Neural cell (in vitro differentiated cells): ENCODE results near the gene OAS1. TPM values are rescaled to one million over a fixed set of nuclear protein-coding genes. Genes with fewer than 3 reads are reported as not detected.

Source experiments
- H2AFZ ChIP-seq: fragments of 200-600, 300-800 bp; sonication (generic), shearing (Covaris generic); 2 replicates; pipeline ENCODE4 v1.6.0; 2014; ENCODE audit warnings: low read depth, mild to moderate bottlenecking, antibody characterized with exemption, low read length, moderate library complexity
- H3F3A ChIP-seq: fragments of 200-600 bp; shearing (Covaris generic); 2 replicates; pipeline ENCODE4 v1.6.1; 2016; ENCODE audit warnings: mild to moderate bottlenecking, moderate library complexity, mixed read lengths, antibody characterized with exemption, low read length; ENCODE audit not compliant: insufficient read depth, poor library complexity, severe bottlenecking
- H3K27ac ChIP-seq: fragments of 200-600, 300-800 bp; sonication (generic), shearing (Covaris generic); 2 replicates; pipeline ENCODE4 v1.5.1; 2014; ENCODE audit warnings: mild to moderate bottlenecking, low read length, moderate library complexity
- H3K27me3 ChIP-seq: fragments of 300-800, 200-600 bp; sonication (generic), shearing (Covaris generic); 2 replicates; pipeline ENCODE4 v1.6.0; 2014; ENCODE audit warnings: mild to moderate bottlenecking, low read depth, low read length, moderate library complexity; ENCODE audit not compliant: insufficient read depth
- H3K36me3 ChIP-seq: fragments of 300-800, 200-600 bp; sonication (generic), shearing (Covaris generic); 2 replicates; pipeline ENCODE4 v1.5.1; 2014; ENCODE audit warnings: mild to moderate bottlenecking, antibody characterized with exemption, low read length, moderate library complexity; ENCODE audit not compliant: insufficient read depth
- H3K4me2 ChIP-seq: fragments of 300-800, 200-600 bp; sonication (generic), shearing (Covaris generic); 2 replicates; pipeline ENCODE4 v1.6.0; 2014; ENCODE audit warnings: mild to moderate bottlenecking, low read length
- H3K4me3 ChIP-seq: fragments of 300-800, 200-600 bp; sonication (generic), shearing (Covaris generic); 2 replicates; pipeline ENCODE4 v1.5.1; 2014; ENCODE audit warnings: mild to moderate bottlenecking, low read length, moderate library complexity
- H3K79me2 ChIP-seq: fragments of 200-600 bp; shearing (Covaris generic); replicated peaks from 2 replicates; pipeline ENCODE4 v1.6.0; 2014; ENCODE audit warnings: mild to moderate bottlenecking, low read length, moderate library complexity; ENCODE audit not compliant: insufficient read depth
- H3K9ac ChIP-seq: fragments of 300-800, 200-600 bp; sonication (generic), shearing (Covaris generic); 2 replicates; pipeline ENCODE4 v1.6.1; 2016; ENCODE audit warnings: mild to moderate bottlenecking, low read length, mixed read lengths
- H3K9me2 ChIP-seq: fragments of 200-600 bp; shearing (Covaris generic); 2 replicates; pipeline ENCODE4 v1.6.1; 2016; ENCODE audit warnings: mild to moderate bottlenecking, low read length, mixed read lengths; ENCODE audit not compliant: insufficient read depth
- H3K9me3 ChIP-seq: fragments of 200-600, 300-800 bp; sonication (generic), shearing (Covaris generic); 2 replicates; pipeline ENCODE4 v1.6.1; 2016; ENCODE audit warnings: mild to moderate bottlenecking, mixed run types, low read length, moderate library complexity, mixed read lengths
- H4K20me1 ChIP-seq: fragments of 200-600 bp; shearing (Covaris generic); 2 replicates; pipeline ENCODE4 v1.6.1; 2016; ENCODE audit warnings: mild to moderate bottlenecking, mixed run types; ENCODE audit not compliant: insufficient read depth
- CTCF ChIP-seq: fragments of 450-650 bp; IDR thresholded peaks from 2 replicates; pipeline ENCODE4 v1.5.1; 2014; ENCODE audit warnings: antibody characterized with exemption, mild to moderate bottlenecking, moderate library complexity; ENCODE audit not compliant: poor library complexity, severe bottlenecking
- EP300 ChIP-seq: fragments of 450-650 bp; conservative IDR thresholded peaks from 2 replicates; pipeline ENCODE4 v1.6.1; 2014; ENCODE audit warnings: antibody characterized with exemption, mild to moderate bottlenecking, moderate library complexity; ENCODE audit not compliant: poor library complexity, severe bottlenecking
- EZH2 ChIP-seq: fragments of 200-600, 300-800 bp; shearing (Covaris generic), sonication (generic); IDR thresholded peaks from 2 replicates; pipeline ENCODE4 v1.6.1; 2014; ENCODE audit warnings: antibody characterized with exemption, low read length, borderline replicate concordance, mild to moderate bottlenecking; ENCODE audit not compliant: insufficient read depth, poor library complexity, severe bottlenecking
- MXI1 ChIP-seq: fragments of 450-650 bp; conservative IDR thresholded peaks from 2 replicates; pipeline ENCODE4 v1.6.1; 2014; ENCODE audit warnings: antibody characterized with exemption, mild to moderate bottlenecking; ENCODE audit not compliant: poor library complexity, severe bottlenecking
- POLR2AphosphoS5 ChIP-seq: IDR thresholded peaks from 2 replicates; pipeline ENCODE4 v1.6.1; 2012
- RAD21 ChIP-seq: fragments of 450-650 bp; conservative IDR thresholded peaks from 2 replicates; pipeline ENCODE4 v1.6.1; 2014; ENCODE audit warnings: antibody characterized with exemption, mild to moderate bottlenecking, moderate library complexity
- REST ChIP-seq: IDR thresholded peaks from 2 replicates; pipeline ENCODE4 v1.6.1; 2012; ENCODE audit warnings: borderline replicate concordance
- SMC3 ChIP-seq: fragments of 450-650 bp; conservative IDR thresholded peaks from 2 replicates; pipeline ENCODE4 v1.6.1; 2014; ENCODE audit warnings: antibody characterized with exemption, mild to moderate bottlenecking, moderate library complexity; ENCODE audit not compliant: poor library complexity
- TAF1 ChIP-seq: IDR thresholded peaks from 2 replicates; pipeline ENCODE4 v1.6.1; 2012; ENCODE audit warnings: low read depth
- polyA plus RNA-seq: library from polyadenylated mRNA; depleted of rRNA; stranded (reverse); fragments of >200 nt; gene quantifications from 2 replicates; pipeline ENCODE4 v1.2.3, GENCODE V29; 2014

Gene OAS1
- polyA plus RNA-seq, 1 donor from 2014 or later = not detected

DNA sequence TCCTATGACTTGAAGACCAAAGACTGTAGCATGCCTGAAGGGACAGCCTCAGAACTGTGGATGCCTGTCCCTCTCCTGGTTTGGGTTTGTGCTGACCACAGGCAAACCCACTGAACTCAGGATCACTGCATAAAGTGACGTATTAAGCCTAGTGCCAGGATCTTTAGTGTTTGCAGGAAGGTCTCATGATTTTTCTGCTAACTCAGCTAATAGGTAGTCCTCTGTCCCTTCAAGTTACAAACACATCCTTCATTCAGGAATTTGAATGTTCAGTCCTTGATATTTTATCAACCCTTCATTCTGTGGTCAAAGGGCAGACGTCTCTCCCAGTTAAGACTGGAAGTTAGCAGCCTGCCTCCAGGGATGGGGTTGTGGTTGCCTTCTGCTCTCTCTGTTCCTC lies 21.2 kb downstream of the OAS1 start:
- no peak for TF ChIP-seq RAD21
- TF ChIP-seq TAF1 = no peak
- no peak for TF ChIP-seq SMC3
- TF ChIP-seq POLR2AphosphoS5 = no peak
- TF ChIP-seq CTCF = no peak
- no peak for TF ChIP-seq EZH2
- TF ChIP-seq MXI1 = no peak

DNA sequence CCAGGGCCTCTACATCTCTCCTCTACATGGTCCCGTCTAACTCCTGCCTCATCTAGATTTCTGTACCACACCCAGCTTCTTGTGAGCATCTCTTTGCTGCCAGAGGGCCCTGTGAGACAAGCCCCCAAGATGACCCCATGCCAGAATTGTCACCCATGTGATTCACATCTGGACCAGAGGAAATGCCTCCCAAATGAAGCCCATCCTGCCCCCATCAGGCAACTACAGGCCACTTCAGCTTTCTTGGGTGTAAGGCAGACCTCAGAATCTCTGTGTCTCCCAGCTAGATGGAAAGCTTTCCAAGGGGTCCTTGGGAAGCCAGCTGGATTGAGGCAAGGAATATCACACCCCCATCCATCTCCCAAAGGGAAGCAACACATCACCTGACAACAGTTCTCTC lies 22.2 kb downstream of the OAS1 start:
- H3K27ac ChIP-seq = no peak overlapping the region

More for the DNA sequence above, 21.2 kb downstream of the OAS1 start:
- Histone ChIP-seq H3K4me3 (no peak overlapping the region), H3K9ac (no peak overlapping the region), H3K9me3 (no peaks in the 10 kb centered on the region), H3K36me3 (no peaks in the 10 kb centered on the region), H3K27ac (no peak overlapping the region), H3F3A (no peaks in the 10 kb centered on the region), H3K79me2 (no peaks in the 10 kb centered on the region), H2AFZ (no peak overlapping the region), H3K27me3 (no peaks in the 10 kb centered on the region), H3K9me2 (no peaks in the 10 kb centered on the region), H4K20me1 (no peaks in the 10 kb centered on the region), H3K4me2 (no peak overlapping the region)

More for the DNA sequence above, 22.2 kb downstream of the OAS1 start:
- H3K36me3 ChIP-seq = no peaks in the 10 kb centered on the region
- H3F3A ChIP-seq = no peaks in the 10 kb centered on the region
- no peaks in the 10 kb centered on the region for H3K9me3 ChIP-seq
- H3K9me2 ChIP-seq = no peaks in the 10 kb centered on the region
- H3K27me3 ChIP-seq = no peaks in the 10 kb centered on the region
- no peak overlapping the region for H3K4me2 ChIP-seq
- TF ChIP-seq RAD21 = no peak
- no peak for TF ChIP-seq REST
- TF ChIP-seq POLR2AphosphoS5 = no peak
- TF ChIP-seq EZH2 = no peak
- TF ChIP-seq EP300 = no peak
- no peak overlapping the region for H3K9ac ChIP-seq
- no peak overlapping the region for H2AFZ ChIP-seq
- no peak overlapping the region for H3K4me3 ChIP-seq
- no peaks in the 10 kb centered on the region for H3K79me2 ChIP-seq
- H4K20me1 ChIP-seq = no peaks in the 10 kb centered on the region
